HepG2 (cell line): ENCODE data around the gene SBK2. TPM values are rescaled to one million over a fixed set of nuclear protein-coding genes. Genes with fewer than 3 reads are reported as not detected.
A peak's percentile ranks its signal among the peaks of the same experiment; 100 is the strongest.

Experiments
- CENPX ChIP-seq: sonication (generic); formaldehyde crosslinking; IDR thresholded peaks from 2 replicates; pipeline ENCODE4 v1.9.0; 2021; ENCODE audit warnings: mild to moderate bottlenecking, missing genetic modification reagents, moderate library complexity
- CSRNP2 ChIP-seq: sonication (generic); formaldehyde crosslinking; conservative IDR thresholded peaks from 2 replicates; pipeline ENCODE4 v1.8.0; 2022; ENCODE audit warnings: low read depth, missing genetic modification reagents
- ELF3 ChIP-seq: IDR thresholded peaks from 2 replicates; pipeline ENCODE4 v1.6.1; 2016; ENCODE audit warnings: missing genetic modification reagents, missing compliant biosample characterization
- ETS1 ChIP-seq: sonication (generic); formaldehyde crosslinking; IDR thresholded peaks from 2 replicates; pipeline ENCODE4 v1.4.0; 2020; ENCODE audit warnings: missing genetic modification reagents
- FLYWCH1 ChIP-seq: sonication (generic); formaldehyde crosslinking; IDR thresholded peaks from 2 replicates; pipeline ENCODE4 v1.8.1; 2023; ENCODE audit warnings: mild to moderate bottlenecking, missing genetic modification reagents
- HDAC2 ChIP-seq: sonication (generic); formaldehyde crosslinking; IDR thresholded peaks from 2 replicates; pipeline ENCODE4 v1.4.0; 2020; ENCODE audit warnings: missing genetic modification reagents
- JARID2 ChIP-seq: sonication (generic); formaldehyde crosslinking; IDR thresholded peaks from 2 replicates; pipeline ENCODE4 v1.8.1; 2023; ENCODE audit warnings: missing genetic modification reagents, inconsistent platforms; ENCODE audit not compliant: insufficient replicate concordance
- PCBP1 ChIP-seq: fragments of 200-400 bp; formaldehyde crosslinking; IDR thresholded peaks from 2 replicates; pipeline ENCODE4 v1.6.1; 2017; ENCODE audit warnings: mild to moderate bottlenecking, low read depth, low read length, borderline replicate concordance
- SNAPC2 ChIP-seq: sonication (generic); formaldehyde crosslinking; IDR thresholded peaks from 2 replicates; pipeline ENCODE4 v1.8.1; 2022; ENCODE audit warnings: mild to moderate bottlenecking, missing genetic modification reagents
- SRY ChIP-seq: sonication (generic); formaldehyde crosslinking; IDR thresholded peaks from 2 replicates; pipeline ENCODE4 v1.8.0; 2022; ENCODE audit warnings: mild to moderate bottlenecking, missing genetic modification reagents
- TGIF2 ChIP-seq: IDR thresholded peaks from 2 replicates; pipeline ENCODE4 v1.6.1; 2016; ENCODE audit warnings: control low read depth, missing compliant biosample characterization
- ZBTB46 ChIP-seq: sonication (generic); formaldehyde crosslinking; IDR thresholded peaks from 2 replicates; pipeline ENCODE4 v1.4.0; 2020; ENCODE audit warnings: mild to moderate bottlenecking, missing genetic modification reagents, borderline replicate concordance
- ZEB1 ChIP-seq: IDR thresholded peaks from 2 replicates; pipeline ENCODE4 v1.6.1; 2012; ENCODE audit warnings: mild to moderate bottlenecking, low read depth, inconsistent platforms; ENCODE audit not compliant: insufficient replicate concordance
- ZMYM2 ChIP-seq: sonication (generic); formaldehyde crosslinking; IDR thresholded peaks from 2 replicates; pipeline ENCODE4 v1.8.0; 2022; ENCODE audit warnings: mild to moderate bottlenecking, missing genetic modification reagents
- ZNF121 ChIP-seq: sonication (generic); formaldehyde crosslinking; IDR thresholded peaks from 2 replicates; pipeline ENCODE4 v1.5.0; 2020; ENCODE audit warnings: mild to moderate bottlenecking, missing genetic modification reagents
- ZNF225 ChIP-seq: sonication (generic); formaldehyde crosslinking; IDR thresholded peaks from 2 replicates; pipeline ENCODE4 v1.4.0; 2020; ENCODE audit warnings: mild to moderate bottlenecking, missing genetic modification reagents
- ZNF264 ChIP-seq: sonication (generic); formaldehyde crosslinking; IDR thresholded peaks from 2 replicates; pipeline ENCODE4 v1.4.0; 2020; ENCODE audit warnings: missing genetic modification reagents
- ZNF580 ChIP-seq: IDR thresholded peaks from 2 replicates; pipeline ENCODE4 v1.6.1; 2016; ENCODE audit warnings: low read depth, borderline replicate concordance
- ZNF770 ChIP-seq: sonication (generic); formaldehyde crosslinking; IDR thresholded peaks from 2 replicates; pipeline ENCODE4 v1.5.0; 2020; ENCODE audit warnings: mild to moderate bottlenecking, missing genetic modification reagents
- ZSCAN29 ChIP-seq: sonication (generic); formaldehyde crosslinking; conservative IDR thresholded peaks from 2 replicates; pipeline ENCODE4 v1.4.0; 2020; ENCODE audit warnings: mild to moderate bottlenecking, missing genetic modification reagents
- polyA plus RNA-seq, 8 experiments: library from polyadenylated mRNA; depleted of rRNA in 3 of 8; stranded (reverse) in 7 of 8; unstranded in 1 of 8; fragments of >200 nt; fragmentation: Illumina TruSeq in 4 of 8; extraction: Trizol in 4 of 8; gene quantifications; 2 replicates each; pipeline versions ENCODE4 v1.2.1 to v1.2.3, GENCODE V29; 2011 to 2016; ENCODE audit warnings: low read depth in 4 of 8, missing spikeins in 1 of 8, mixed read lengths in 1 of 8; ENCODE audit not compliant: insufficient read depth in 1 of 8
- total RNA-seq, 5 experiments: library from RNA; depleted of rRNA; stranded (reverse); fragments of >200 nt; fragmentation: Illumina TruSeq; extraction: Trizol; gene quantifications; 2 replicates each; pipeline ENCODE4 v1.2.3, GENCODE V29; 2016; ENCODE audit warnings: low read depth in 1 of 5

SBK2 gene
- total and polyA plus RNA-seq, 2 of the 13 experiments (the other 11 are each of a cell fraction or from before 2014, with no cell fraction given), result 0.24 TPM; not detected in 1

GRCh38 chr19:55544776-55545439 lies 8.0 kb upstream of the SBK2 start (continued):
- TF ChIP-seq ZSCAN29 (CRISPR knock-in tag) (no peak), PCBP1 (no peak), CSRNP2 (CRISPR knock-in tag) (no peak), FLYWCH1 (CRISPR knock-in tag) (no peak), ZNF770 (CRISPR knock-in tag) (0 out of 2 replicates have a peak, but pooled peaks have one; percentile 14), ZBTB46 (no peak), HDAC2 (no peak), ZEB1 (no peak), ZMYM2 (CRISPR knock-in tag) (no peak), ZNF121 (CRISPR knock-in tag) (no peak), JARID2 (CRISPR knock-in tag) (no peak), SRY (CRISPR knock-in tag) (no peak), ZNF264 (no peak), TGIF2 (CRISPR knock-in tag) (no peak), SNAPC2 (CRISPR knock-in tag) (no peak), CENPX (CRISPR knock-in tag) (no peak), ZNF580 (CRISPR knock-in tag) (no peak), ETS1 (CRISPR knock-in tag) (no peak), ELF3 (CRISPR knock-in tag) (0 out of 2 replicates have a peak, but pooled peaks have one; percentile 36), ZNF225 (CRISPR knock-in tag) (no peak)
